ENCODE measurements around the gene TSGA10IP. TPM values are rescaled to one million over a fixed set of nuclear protein-coding genes. Genes with fewer than 3 reads are reported as not detected.
"Not testable (repeated sequence)": the region's sequence is repeated elsewhere in the genome, so short reads cannot be mapped to it uniquely, and the experiment has no call there.

Gene TSGA10IP
- total RNA-seq, 1 donor from 2014 or later, result not detected

- H3K4me1 Mint-ChIP-seq, result peaks cover 6% of the 10 kb centered on the region
- H3K27ac Mint-ChIP-seq, result no peak overlapping the region
- no peaks in the 10 kb centered on the region for H3K36me3 Mint-ChIP-seq (ENCODE audit: low read depth)
- no peak overlapping the region for H3K4me3 Mint-ChIP-seq
- DNase-seq, result no peak
- intact Hi-C loops (cut with micrococcal nuclease), result no loop called here
- peaks cover 10% of the 10 kb centered on the region for H3K27me3 Mint-ChIP-seq
- no peaks in the 10 kb centered on the region for H3K9me3 Mint-ChIP-seq
Observed at GRCh38 chr11:65945941-65946558, 770 bp downstream of the TSGA10IP start.

GRCh38 chr11:65946655-65947054, 1.4 kb downstream of the TSGA10IP start:
- Mint-ChIP-seq H3K27ac (no peak overlapping the region), H3K27me3 (peaks cover 8% of the 10 kb centered on the region), H3K9me3 (no peaks in the 10 kb centered on the region), H3K36me3 (ENCODE audit: low read depth) (no peaks in the 10 kb centered on the region), H3K4me3 (no peak overlapping the region), H3K4me1 (peaks cover under 1% of the 10 kb centered on the region)
- DNase-seq, result no peak
- intact Hi-C loops (cut with micrococcal nuclease), result no loop called here

- Mint-ChIP-seq H3K9me3 (no peaks in the 10 kb centered on the region), H3K4me1 (no peaks in the 10 kb centered on the region), H3K36me3 (ENCODE audit: low read depth) (no peaks in the 10 kb centered on the region), H3K27ac (no peak overlapping the region), H3K27me3 (peaks cover 10% of the 10 kb centered on the region), H3K4me3 (no peak overlapping the region)
- intact Hi-C loops (cut with micrococcal nuclease), result no loop called here
- DNase-seq, result no peak
Observed at GRCh38 chr11:65947133-65947532, 1.9 kb downstream of the TSGA10IP start.

GRCh38 chr11:65947603-65948125, 2.4 kb downstream of the TSGA10IP start:
- Mint-ChIP-seq H3K4me1 (no peaks in the 10 kb centered on the region), H3K4me3 (no peak overlapping the region), H3K36me3 (ENCODE audit: low read depth) (no peaks in the 10 kb centered on the region), H3K27ac (no peak overlapping the region), H3K9me3 (no peaks in the 10 kb centered on the region), H3K27me3 (peaks cover 10% of the 10 kb centered on the region)
- intact Hi-C loops (cut with micrococcal nuclease), result no loop called here
- DNase-seq, result no peak

- H3K27ac Mint-ChIP-seq; H3K36me3 Mint-ChIP-seq (ENCODE audit: low read depth); H3K4me3 Mint-ChIP-seq; H3K9me3 Mint-ChIP-seq; H3K4me1 Mint-ChIP-seq; intact Hi-C loops (cut with micrococcal nuclease); DNase-seq: not testable (repeated sequence)
- peaks cover 10% of the 10 kb centered on the region for H3K27me3 Mint-ChIP-seq
Observed at GRCh38 chr11:65950711-65951110, 5.4 kb downstream of the TSGA10IP start.

- intact Hi-C loops (cut with micrococcal nuclease); H3K4me1 Mint-ChIP-seq; H3K4me3 Mint-ChIP-seq; DNase-seq; H3K27ac Mint-ChIP-seq; H3K9me3 Mint-ChIP-seq; H3K36me3 Mint-ChIP-seq (ENCODE audit: low read depth): not testable (repeated sequence)
- peaks cover 10% of the 10 kb centered on the region for H3K27me3 Mint-ChIP-seq
Observed at GRCh38 chr11:65951641-65952040, 6.4 kb downstream of the TSGA10IP start.

GRCh38 chr11:65952052-65952521, 6.8 kb downstream of the TSGA10IP start:
- intact Hi-C loops (cut with micrococcal nuclease), result no loop called here
- Mint-ChIP-seq H3K4me1 (peaks cover 7% of the 10 kb centered on the region), H3K27ac (no peak overlapping the region), H3K9me3 (no peaks in the 10 kb centered on the region), H3K27me3 (peaks cover 10% of the 10 kb centered on the region), H3K4me3 (no peak overlapping the region), H3K36me3 (ENCODE audit: low read depth) (no peaks in the 10 kb centered on the region)
- DNase-seq, result no peak

- Mint-ChIP-seq H3K27me3 (peaks cover 8% of the 10 kb centered on the region), H3K9me3 (no peaks in the 10 kb centered on the region), H3K4me1 (peaks cover 14% of the 10 kb centered on the region), H3K4me3 (no peak overlapping the region), H3K27ac (no peak overlapping the region), H3K36me3 (ENCODE audit: low read depth) (no peaks in the 10 kb centered on the region)
- DNase-seq, result no peak
- intact Hi-C loops (cut with micrococcal nuclease), result no loop called here
Observed at GRCh38 chr11:65953471-65953870, 8.2 kb downstream of the TSGA10IP start.

GRCh38 chr11:65954771-65955170, 9.5 kb downstream of the TSGA10IP start:
- peaks cover 6% of the 10 kb centered on the region for H3K27me3 Mint-ChIP-seq
- H3K27ac Mint-ChIP-seq, result no peak overlapping the region
- H3K9me3 Mint-ChIP-seq, result no peaks in the 10 kb centered on the region
- intact Hi-C loops (cut with micrococcal nuclease), result no loop called here
- no peak overlapping the region for H3K4me3 Mint-ChIP-seq
- H3K4me1 Mint-ChIP-seq, result peaks cover 14% of the 10 kb centered on the region
- DNase-seq, result no peak
- no peaks in the 10 kb centered on the region for H3K36me3 Mint-ChIP-seq (ENCODE audit: low read depth)

GRCh38 chr11:65958291-65958690, 13.0 kb downstream of the TSGA10IP start:
- peaks cover 14% of the 10 kb centered on the region for H3K36me3 Mint-ChIP-seq (ENCODE audit: low read depth)
- peak overlapping the region; percentile 49 for H3K27ac Mint-ChIP-seq
- no peak overlapping the region for H3K4me3 Mint-ChIP-seq
- H3K9me3 Mint-ChIP-seq, result no peaks in the 10 kb centered on the region
- H3K4me1 Mint-ChIP-seq, result peaks cover 35% of the 10 kb centered on the region
- H3K27me3 Mint-ChIP-seq, result peaks cover 1% of the 10 kb centered on the region
- intact Hi-C loops (cut with micrococcal nuclease), result no loop called here
- no peak for DNase-seq

- Mint-ChIP-seq H3K9me3 (no peaks in the 10 kb centered on the region), H3K4me1 (peaks cover 40% of the 10 kb centered on the region), H3K27me3 (peaks cover 1% of the 10 kb centered on the region), H3K36me3 (ENCODE audit: low read depth) (peaks cover 18% of the 10 kb centered on the region), H3K27ac (no peak overlapping the region), H3K4me3 (no peak overlapping the region)
- intact Hi-C loops (cut with micrococcal nuclease), result no loop called here
- no peak for DNase-seq
Observed at GRCh38 chr11:65958774-65959420, 13.6 kb downstream of the TSGA10IP start.

- H3K36me3 Mint-ChIP-seq (ENCODE audit: low read depth), result peaks cover 33% of the 10 kb centered on the region
- H3K4me1 Mint-ChIP-seq, result peaks cover 41% of the 10 kb centered on the region
- no peaks in the 10 kb centered on the region for H3K9me3 Mint-ChIP-seq
- H3K27me3 Mint-ChIP-seq, result peaks cover 1% of the 10 kb centered on the region
- H3K27ac Mint-ChIP-seq, result peak overlapping the region; percentile 95
- intact Hi-C loops (cut with micrococcal nuclease), result loop anchor here (1.0 to 2.0 kb wide), 6 partner anchors 33 to 102 kb away; partner anchors contain the start of genes BANF1, C11orf68, DRAP1 and EIF1AD
- peak overlapping the region; percentile 90 for H3K4me3 Mint-ChIP-seq
- no peak for DNase-seq
Observed at GRCh38 chr11:65960824-65961266, 15.6 kb downstream of the TSGA10IP start.

- peaks cover 1% of the 10 kb centered on the region for H3K27me3 Mint-ChIP-seq
- peak; percentile 99 for DNase-seq
- no peaks in the 10 kb centered on the region for H3K9me3 Mint-ChIP-seq
- H3K4me1 Mint-ChIP-seq, result peaks cover 40% of the 10 kb centered on the region
- peak within 1 kb of the TSS; percentile 95 for H3K27ac Mint-ChIP-seq
- intact Hi-C loops (cut with micrococcal nuclease), result loop anchor here (1.0 to 2.0 kb wide), 6 partner anchors 33 to 102 kb away; partner anchors contain the start of genes BANF1, C11orf68, DRAP1 and EIF1AD
- peak within 1 kb of the TSS; percentile 90 for H3K4me3 Mint-ChIP-seq
- H3K36me3 Mint-ChIP-seq (ENCODE audit: low read depth), result peaks cover 37% of the 10 kb centered on the region
Observed at GRCh38 chr11:65961267-65962140, 16.2 kb downstream of the TSGA10IP start, which contains the start of gene SART1. SART1 (plus strand) TSS chr11:65961734; CDS start chr11:65961781, 47 bp downstream.

Measured in activated CD4-positive, alpha-beta T cell treated with anti-CD3 and anti-CD28 coated beads, Interleukin-2, amount 10 ng/mL, durations not matched to agents 24 days and 14 days (primary cell).